ENCODE results near the gene TLE6. TPM values are rescaled to one million over a fixed set of nuclear protein-coding genes. Genes with fewer than 3 reads are reported as not detected.

Gene TLE6
- total RNA-seq, 4 donors from 2014 or later = 0.62 to 1.2 TPM; not detected in 2

DNA sequence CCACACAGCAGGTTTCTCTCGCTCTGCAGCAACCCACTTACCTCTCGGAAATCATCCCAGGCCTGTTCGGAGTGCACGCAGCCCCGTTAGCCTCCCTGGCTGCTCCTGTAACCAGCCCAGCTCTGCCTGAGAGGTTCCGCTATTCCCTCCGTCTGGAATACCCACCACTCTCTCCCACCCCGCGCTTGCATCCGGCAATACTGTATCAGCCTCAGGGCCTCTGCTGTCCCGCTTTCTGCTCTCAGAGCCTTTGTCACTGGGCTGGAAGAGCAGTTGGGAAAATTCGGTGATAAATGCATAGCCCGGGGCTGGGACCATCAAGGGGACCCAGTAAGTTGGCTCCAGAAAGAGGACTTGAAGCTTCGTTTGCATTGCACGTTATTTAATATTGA, 759 bp upstream of the TLE6 start:
- no peak for DNase-seq
- in situ Hi-C loops (cut with MboI; ENCODE audit: low sequenced_read_pairs in 4 of 4) (loop anchor here in 1 of 4 donors (10.0 kb wide), 1 partner anchor 58 kb away; no protein-coding TSS in a partner anchor), intact Hi-C loops (cut with DNase I; ENCODE audit: low total_unique reads) (no loop called here)
- Histone ChIP-seq H3K4me1 (peaks cover 39 to 52% of the 10 kb centered on the region in 2 donors), H3K4me3 (peak overlapping the region; percentile 54 to 81 (median 66)), H3K9me3 (no peaks in the 10 kb centered on the region), H3K27me3 (no peaks in the 10 kb centered on the region), H3K27ac (peak overlapping the region; percentile 19 to 81 (median 72)), H3K36me3 (no peaks in the 10 kb centered on the region)
- ATAC-seq = no peak
- TF ChIP-seq POLR2A (IDR thresholded peaks at IDR 0.05) = no peak
- TF ChIP-seq, protein P1, sequence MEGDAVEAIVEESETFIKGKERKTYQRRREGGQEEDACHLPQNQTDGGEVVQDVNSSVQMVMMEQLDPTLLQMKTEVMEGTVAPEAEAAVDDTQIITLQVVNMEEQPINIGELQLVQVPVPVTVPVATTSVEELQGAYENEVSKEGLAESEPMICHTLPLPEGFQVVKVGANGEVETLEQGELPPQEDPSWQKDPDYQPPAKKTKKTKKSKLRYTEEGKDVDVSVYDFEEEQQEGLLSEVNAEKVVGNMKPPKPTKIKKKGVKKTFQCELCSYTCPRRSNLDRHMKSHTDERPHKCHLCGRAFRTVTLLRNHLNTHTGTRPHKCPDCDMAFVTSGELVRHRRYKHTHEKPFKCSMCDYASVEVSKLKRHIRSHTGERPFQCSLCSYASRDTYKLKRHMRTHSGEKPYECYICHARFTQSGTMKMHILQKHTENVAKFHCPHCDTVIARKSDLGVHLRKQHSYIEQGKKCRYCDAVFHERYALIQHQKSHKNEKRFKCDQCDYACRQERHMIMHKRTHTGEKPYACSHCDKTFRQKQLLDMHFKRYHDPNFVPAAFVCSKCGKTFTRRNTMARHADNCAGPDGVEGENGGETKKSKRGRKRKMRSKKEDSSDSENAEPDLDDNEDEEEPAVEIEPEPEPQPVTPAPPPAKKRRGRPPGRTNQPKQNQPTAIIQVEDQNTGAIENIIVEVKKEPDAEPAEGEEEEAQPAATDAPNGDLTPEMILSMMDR (IDR thresholded peaks at IDR 0.05 in 4 of 5, conservative IDR thresholded peaks at IDR 0.05 in 1 of 5) = no peak

DNA sequence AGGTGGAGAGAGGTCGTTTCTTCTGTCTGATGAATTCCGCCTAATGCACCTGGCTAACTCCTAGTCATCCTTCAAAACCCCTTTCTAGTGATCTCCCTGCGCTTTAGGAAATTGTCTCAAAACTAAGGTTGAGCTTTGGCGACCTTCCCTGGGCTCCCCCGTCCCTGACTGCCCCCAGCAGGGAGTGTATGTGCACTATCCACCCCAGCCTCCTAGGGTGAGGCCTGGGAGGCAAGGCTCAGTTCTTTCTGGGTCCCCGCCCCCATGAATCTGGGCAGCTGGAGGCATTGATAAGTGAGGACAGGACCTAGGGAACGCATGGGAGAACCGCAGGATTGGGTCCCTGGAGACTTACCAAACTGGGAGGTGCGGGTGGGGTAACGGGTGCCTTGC, 378 bp downstream of the TLE6 start:
- Histone ChIP-seq H3K27ac (peak overlapping the region; percentile 48 to 75 (median 62)), H3K4me3 (peak overlapping the region in 3 of 4 donors; percentile 58 to 81 (median 74)), H3K27me3 (no peaks in the 10 kb centered on the region), H3K4me1 (peaks cover 41 to 46% of the 10 kb centered on the region in 2 donors), H3K9me3 (no peaks in the 10 kb centered on the region), H3K36me3 (no peaks in the 10 kb centered on the region)
- in situ Hi-C loops (cut with MboI; ENCODE audit: low sequenced_read_pairs in 4 of 4) (loop anchor here in 1 of 4 donors (10.0 kb wide), 1 partner anchor 57 kb away; no protein-coding TSS in a partner anchor), intact Hi-C loops (cut with DNase I; ENCODE audit: low total_unique reads) (loop anchor here (1.0 kb wide), 3 partner anchors 27 to 117 kb away; partner anchors contain the start of gene GNA11)
- no peak for TF ChIP-seq POLR2A (IDR thresholded peaks at IDR 0.05)
- TF ChIP-seq, protein P1 (IDR thresholded peaks at IDR 0.05 in 4 of 5, conservative IDR thresholded peaks at IDR 0.05 in 1 of 5) = no peak
- ATAC-seq (no peak), DNase-seq (no peak)

DNA sequence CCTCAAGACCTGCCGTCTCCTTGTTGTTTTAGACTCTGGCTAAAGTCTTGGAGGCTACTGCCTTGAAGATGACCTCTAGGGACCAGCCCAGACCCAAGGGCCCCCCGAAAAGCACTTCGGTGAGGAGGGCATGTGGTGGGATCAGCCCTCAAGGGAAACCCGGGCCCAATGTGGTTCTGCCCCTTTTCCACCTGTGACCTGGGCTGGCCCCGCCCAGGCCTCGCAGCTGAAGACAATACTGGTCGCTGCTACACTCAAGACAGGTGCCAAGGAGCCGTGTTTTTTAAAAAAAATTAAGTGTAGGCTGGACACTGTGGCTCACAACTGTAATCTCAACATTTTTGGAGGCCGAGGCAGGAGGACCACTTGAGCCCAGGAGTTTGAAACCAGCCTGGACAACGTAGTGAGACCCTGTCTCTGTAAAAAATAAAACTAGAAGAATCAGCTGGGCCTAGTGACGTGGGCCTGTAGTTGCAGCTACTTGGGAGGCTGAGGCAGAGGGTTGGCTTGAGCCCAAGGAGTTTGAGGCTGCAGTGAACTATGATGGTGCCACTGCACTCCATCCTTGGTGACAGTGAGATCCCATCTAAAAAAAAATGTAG, 903 bp downstream of the TLE6 start:
- H3K36me3 ChIP-seq = no peaks in the 10 kb centered on the region
- no peaks in the 10 kb centered on the region for H3K9me3 ChIP-seq
- in situ Hi-C loops (cut with MboI; ENCODE audit: low sequenced_read_pairs in 4 of 4) = loop anchor here in 1 of 4 donors (10.0 kb wide), 1 partner anchor 57 kb away; no protein-coding TSS in a partner anchor
- intact Hi-C loops (cut with DNase I; ENCODE audit: low total_unique reads) = no loop called here
- DNase-seq = no peak
- H3K27me3 ChIP-seq = no peaks in the 10 kb centered on the region
- no peak overlapping the region for H3K4me3 ChIP-seq
- peaks cover 45 to 48% of the 10 kb centered on the region in 2 donors for H3K4me1 ChIP-seq
- no peak for ATAC-seq
- H3K27ac ChIP-seq = peak overlapping the region; percentile 48 to 75 (median 62)
- no peak for TF ChIP-seq POLR2A (IDR thresholded peaks at IDR 0.05)
- TF ChIP-seq, protein P1 (IDR thresholded peaks at IDR 0.05 in 4 of 5, conservative IDR thresholded peaks at IDR 0.05 in 1 of 5) = no peak

DNA sequence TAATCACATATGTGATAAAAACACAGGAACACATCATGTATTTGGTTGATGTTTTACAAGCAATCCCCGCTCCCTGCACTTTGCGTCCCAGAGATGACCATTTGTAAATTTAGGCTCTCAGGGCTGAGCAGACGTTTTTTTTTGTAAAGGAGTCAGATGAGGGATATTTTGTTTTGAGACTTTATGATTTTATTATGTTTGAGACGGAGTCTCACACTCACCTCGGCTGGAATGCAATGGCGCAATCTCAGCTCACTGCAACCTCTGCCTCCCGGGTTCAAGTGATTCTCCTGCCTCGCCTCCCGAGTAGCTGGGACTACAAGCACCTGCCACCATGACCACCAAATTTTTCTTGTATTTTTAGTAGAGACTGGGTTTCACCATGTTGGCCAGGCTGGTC, 1.4 kb downstream of the TLE6 start:
- in situ Hi-C loops (cut with MboI; ENCODE audit: low sequenced_read_pairs in 4 of 4) (loop anchor here in 1 of 4 donors (10.0 kb wide), 1 partner anchor 56 kb away; no protein-coding TSS in a partner anchor), intact Hi-C loops (cut with DNase I; ENCODE audit: low total_unique reads) (no loop called here)
- ATAC-seq (no peak), DNase-seq (no peak)
- H3K4me3 ChIP-seq = no peak overlapping the region
- H3K36me3 ChIP-seq = no peaks in the 10 kb centered on the region
- H3K27me3 ChIP-seq = no peaks in the 10 kb centered on the region
- no peaks in the 10 kb centered on the region for H3K9me3 ChIP-seq
- peaks cover 45 to 50% of the 10 kb centered on the region in 2 donors for H3K4me1 ChIP-seq
- peak overlapping the region in 1 of 4 donors; percentile 68 for H3K27ac ChIP-seq
- TF ChIP-seq, protein P1 (IDR thresholded peaks at IDR 0.05 in 4 of 5, conservative IDR thresholded peaks at IDR 0.05 in 1 of 5) = no peak
- TF ChIP-seq POLR2A (IDR thresholded peaks at IDR 0.05) = no peak
